ENCODE measurements around the gene CD9. TPM values are rescaled to one million over a fixed set of nuclear protein-coding genes. Genes with fewer than 3 reads are reported as not detected.
"Not testable (repeated sequence)": the region's sequence is repeated elsewhere in the genome, so short reads cannot be mapped to it uniquely, and the experiment has no call there.

Gene CD9
- total RNA-seq, 2 experiments from 2014 or later = 11.3 to 11.9 TPM

DNA sequence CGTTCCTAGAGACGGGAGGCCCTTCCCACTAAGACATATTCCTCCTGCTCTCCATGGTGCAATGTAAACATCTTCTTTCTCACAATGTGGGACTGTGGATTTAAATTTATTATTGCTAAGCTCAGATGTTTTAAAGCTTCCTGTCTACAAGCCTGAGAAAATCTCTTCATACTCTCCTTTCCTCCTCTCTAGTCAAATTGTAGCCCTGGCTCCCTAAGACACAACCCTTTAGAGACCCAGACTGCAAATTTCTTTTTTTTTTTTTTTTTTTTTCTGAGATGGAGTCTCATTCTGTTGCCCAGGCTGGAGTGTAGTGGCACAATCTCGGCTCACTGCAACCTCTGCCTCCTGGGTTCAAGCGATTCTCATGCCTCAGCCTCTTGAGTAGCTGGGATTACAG lies 9.2 kb downstream of the CD9 start:
- CTCF ChIA-PET = interaction anchor here (0.6 to 1.8 kb wide), 5 partner anchors 9 to 121 kb away, joined by 3 to 4 read pairs (median 4); no protein-coding TSS in a partner anchor
- POLR2A ChIA-PET = not testable (repeated sequence)

DNA sequence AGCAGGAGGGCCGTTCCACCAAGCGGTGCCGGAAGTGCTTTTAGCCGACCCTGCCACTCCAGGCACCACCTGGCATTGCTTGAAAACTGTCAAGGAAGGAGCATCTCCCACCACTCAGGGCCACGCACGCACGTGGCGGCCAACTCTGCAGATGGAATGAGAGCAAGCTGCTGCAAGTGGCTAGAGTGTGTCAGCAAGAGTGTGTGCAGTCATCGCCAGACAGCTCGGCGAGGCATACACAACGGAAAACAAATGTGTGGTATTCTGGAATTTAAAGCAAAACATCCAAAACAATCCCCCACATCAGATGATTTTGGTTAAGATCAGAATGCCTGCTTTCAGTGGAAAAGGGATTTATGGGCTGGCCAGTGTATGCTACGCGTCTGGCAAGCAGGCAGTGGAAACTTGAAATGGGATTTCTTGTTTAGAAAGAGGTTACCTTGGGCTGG lies 11.2 kb downstream of the CD9 start:
- POLR2A ChIA-PET = no interaction called here
- CTCF ChIA-PET = interaction anchor here (1.2 to 2.1 kb wide), 2 partner anchors 10 to 16 kb away, joined by 3 to 6 read pairs; no protein-coding TSS in a partner anchor

DNA sequence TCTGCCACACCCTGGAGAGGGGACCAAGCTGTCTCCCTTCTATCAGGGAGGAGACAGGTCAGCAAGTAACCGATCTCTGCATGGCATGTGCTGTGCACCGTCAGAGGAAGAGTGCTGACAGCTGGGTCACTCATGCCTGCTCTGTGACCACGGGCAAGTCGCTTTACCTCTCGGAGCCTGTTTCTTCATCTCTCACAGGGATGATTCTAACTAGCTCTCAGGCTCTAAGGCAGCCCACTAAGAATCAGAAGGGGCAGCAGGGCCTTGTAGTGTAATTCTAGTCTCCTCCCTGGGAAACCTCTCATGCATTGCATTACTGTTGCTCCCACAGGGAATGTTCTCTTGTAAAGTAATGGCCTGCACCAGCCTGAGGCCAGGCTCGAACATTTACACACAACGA lies 11.9 kb downstream of the CD9 start:
- CTCF ChIA-PET = interaction anchor here (2.1 kb wide), 1 partner anchor 16 kb away, joined by 6 read pairs; no protein-coding TSS in a partner anchor

DNA sequence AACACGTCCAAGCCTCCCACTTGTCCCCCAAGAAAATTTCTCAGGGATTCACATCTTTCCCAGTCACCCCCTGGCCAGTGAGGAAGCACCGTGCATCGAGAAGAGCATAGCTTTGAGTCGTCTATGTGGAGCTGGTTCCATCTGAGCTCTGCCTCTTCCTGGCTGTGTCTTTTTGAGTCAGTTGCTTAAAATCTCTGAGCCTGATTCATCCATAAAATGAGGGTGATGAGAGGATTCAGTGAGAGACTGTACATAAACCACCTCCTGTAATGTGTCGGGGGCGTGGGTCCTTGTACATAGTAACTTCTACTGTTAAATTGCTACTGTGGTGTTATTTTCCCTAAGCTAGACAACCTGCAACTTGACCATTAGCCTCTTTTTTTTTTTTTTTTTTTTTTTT lies 13.8 kb downstream of the CD9 start:
- POLR2A ChIA-PET = no interaction called here
- CTCF ChIA-PET = interaction anchor here (0.6 to 1.2 kb wide), 4 partner anchors 15 to 209 kb away, joined by 3 read pairs; no protein-coding TSS in a partner anchor

More for the DNA sequence above, 11.9 kb downstream of the CD9 start:
- POLR2A ChIA-PET = no interaction called here

DNA sequence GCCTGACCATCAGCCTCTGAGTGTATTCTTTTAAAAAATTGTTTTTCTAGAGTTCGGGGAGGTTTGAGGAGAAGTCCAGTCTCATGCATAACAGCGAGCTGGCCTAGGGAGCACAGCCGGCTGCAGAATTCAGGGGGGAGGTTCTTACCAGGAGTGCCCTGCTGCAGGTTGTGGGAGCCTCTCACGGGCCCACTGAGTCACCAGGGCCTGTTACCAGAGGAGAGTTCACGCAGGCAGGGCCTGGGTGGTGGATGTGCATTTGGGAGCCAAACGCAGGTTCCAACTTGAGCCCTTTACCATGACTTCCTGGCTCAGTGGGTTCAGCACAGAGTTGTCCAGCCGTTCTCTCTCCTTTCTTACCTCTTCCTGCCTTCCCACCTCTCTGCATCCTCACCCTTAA lies 14.4 kb downstream of the CD9 start:
- ChIA-PET CTCF (interaction anchor here (1.0 to 1.2 kb wide), 3 partner anchors 16 to 83 kb away, joined by 3 read pairs; no protein-coding TSS in a partner anchor), POLR2A (no interaction called here)

DNA sequence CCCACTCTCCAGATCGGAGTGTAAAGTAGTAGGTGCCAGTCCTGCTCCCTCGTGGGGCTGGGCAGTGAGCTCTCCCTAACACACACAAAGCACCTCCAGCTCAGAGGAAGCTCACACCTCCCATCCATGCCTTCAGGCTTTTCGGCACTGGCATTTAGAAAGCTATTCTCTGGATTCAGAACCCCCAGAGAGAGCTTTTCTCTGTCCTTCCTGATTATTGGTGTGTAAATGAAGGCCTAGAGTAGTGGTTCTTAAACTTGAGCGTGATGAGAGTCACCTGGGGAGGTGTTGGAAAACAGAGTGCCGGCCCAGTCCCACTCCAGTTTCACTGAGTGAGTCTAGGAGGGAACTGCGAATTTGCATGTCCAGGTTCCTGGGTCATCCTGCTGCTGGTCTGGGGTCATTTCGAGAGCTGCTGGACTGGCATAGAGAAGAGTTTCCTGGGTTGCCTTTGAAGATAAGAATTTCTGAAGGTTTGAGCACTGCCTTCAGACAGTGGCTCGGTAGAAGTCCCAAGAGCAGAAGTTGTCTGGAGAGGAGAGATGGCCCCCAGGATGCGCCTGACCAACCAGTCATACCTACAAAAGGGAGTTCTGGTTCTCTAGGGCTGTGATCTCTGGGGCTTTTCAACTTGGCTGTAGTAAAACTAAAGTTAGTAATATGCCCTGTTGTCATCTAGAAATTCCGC lies 15.1 kb downstream of the CD9 start:
- CTCF ChIA-PET = interaction anchor here (1.0 to 1.2 kb wide), 2 partner anchors 20 to 83 kb away, joined by 3 read pairs; no protein-coding TSS in a partner anchor
- POLR2A ChIA-PET = no interaction called here

DNA sequence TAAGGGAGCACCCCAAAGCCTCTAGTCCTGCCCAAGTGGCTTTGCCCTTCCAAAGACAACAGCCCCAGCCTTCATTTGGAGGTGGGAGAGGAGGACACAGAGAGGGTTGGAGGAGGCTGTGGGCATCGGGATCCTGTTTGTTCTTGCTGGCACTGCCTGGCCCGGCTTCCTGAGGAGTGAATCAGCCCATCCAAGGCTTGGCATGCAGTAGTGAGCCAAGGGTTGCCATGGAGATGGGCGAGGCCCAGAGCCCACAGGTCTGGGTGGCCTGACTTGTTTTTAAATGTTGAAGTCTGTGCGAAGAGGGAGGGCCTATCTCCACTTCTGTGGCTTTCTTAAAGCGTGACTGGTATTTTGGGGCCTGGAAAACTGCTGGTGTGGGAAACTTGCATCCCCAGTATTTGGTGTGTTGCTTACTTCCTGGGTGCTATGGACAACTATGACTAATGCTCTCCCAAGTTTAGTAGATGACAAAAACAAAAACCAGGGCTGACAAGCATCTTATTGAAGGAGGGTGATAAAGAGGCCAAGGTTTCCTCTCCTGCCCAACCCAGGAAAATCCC lies 15.8 kb downstream of the CD9 start:
- ChIA-PET CTCF (no interaction called here), POLR2A (no interaction called here)

DNA sequence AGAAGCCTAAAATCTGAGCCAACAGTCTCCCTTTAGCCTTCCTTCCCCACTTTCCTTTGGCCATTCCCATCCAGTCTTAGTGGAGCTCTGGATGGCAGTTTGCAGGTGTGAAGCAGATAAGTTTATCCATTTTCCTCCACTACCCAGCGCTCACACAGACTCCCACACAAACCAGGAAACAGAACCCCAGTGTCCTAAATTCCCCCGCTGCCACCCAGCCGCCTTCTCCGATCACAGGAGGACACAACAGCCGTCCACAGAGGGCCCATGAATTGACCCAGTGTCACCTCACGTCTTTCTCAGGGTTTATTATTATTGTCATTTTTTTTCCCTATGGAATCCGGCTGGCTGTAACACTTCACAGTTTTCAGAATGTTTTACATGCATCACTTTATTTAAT lies 16.4 kb downstream of the CD9 start:
- ChIA-PET CTCF (no interaction called here), POLR2A (no interaction called here)

DNA sequence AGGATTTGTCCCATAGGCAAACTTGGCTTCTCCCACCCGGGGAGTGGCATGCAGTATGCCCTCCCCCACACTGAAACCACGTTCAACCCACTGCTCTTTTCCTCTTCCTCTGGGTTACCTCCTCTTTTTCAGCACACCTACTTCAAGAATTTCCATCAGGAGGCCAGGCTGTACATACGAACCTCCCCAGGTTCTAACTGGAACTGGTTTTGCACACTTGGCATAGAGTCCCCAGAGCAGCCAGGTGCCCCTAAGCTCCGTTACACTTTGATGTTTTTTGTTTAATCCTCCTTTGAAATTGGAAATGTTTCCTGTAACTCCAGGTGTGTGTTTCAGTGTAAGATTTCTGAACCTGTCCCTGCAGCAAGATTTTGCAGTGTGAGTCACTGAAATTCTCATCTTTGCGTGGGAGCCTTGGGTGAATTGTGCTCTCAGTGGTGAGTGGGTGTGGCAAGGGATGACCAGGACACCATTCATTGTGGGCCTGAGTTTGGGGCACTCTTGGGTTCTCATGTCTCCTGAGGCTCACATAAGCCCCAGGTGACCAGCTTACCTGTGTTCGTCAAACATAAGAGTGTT lies 18.2 kb downstream of the CD9 start:
- POLR2A ChIA-PET = no interaction called here
- CTCF ChIA-PET = no interaction called here

DNA sequence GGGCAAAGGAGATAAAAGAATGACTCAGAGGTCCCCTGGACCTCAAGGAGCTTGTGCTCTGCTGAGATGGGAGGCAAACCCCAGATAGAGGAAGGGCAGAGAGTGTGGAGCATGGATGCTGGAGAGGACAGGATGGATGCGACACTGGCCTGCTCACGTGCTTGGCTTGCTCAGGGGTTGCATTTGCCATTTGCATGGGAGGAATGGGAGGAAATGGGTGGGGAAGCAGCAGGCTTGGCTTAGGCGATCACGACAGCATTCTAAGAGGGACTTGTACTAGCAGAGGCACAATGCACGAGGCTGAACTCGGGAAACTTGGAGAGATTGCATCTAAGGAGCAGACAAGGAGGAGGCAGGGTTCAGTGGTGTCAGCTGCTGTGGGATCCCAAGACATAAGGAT lies 19.8 kb downstream of the CD9 start:
- CTCF ChIA-PET = no interaction called here
- POLR2A ChIA-PET = no interaction called here

DNA sequence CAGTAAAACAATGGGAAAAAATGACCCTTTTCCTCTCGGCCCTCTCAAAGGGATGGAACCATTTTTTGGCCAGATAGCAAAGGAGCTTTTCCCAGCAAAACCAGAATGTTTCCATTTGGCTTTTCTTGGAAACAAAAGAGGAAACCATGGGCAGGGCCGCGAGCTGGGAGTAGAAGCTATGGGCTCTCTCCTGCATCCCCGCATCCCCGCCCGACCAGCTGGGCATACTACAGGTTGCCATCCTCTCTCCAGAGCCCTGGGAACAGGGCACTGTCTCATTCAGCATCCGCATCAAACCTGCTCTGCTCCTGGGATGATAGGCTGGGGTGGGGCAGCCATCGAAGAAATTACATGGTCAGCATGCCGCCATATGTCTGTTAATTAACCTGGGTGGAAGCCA lies 20.9 kb downstream of the CD9 start:
- POLR2A ChIA-PET = no interaction called here

DNA sequence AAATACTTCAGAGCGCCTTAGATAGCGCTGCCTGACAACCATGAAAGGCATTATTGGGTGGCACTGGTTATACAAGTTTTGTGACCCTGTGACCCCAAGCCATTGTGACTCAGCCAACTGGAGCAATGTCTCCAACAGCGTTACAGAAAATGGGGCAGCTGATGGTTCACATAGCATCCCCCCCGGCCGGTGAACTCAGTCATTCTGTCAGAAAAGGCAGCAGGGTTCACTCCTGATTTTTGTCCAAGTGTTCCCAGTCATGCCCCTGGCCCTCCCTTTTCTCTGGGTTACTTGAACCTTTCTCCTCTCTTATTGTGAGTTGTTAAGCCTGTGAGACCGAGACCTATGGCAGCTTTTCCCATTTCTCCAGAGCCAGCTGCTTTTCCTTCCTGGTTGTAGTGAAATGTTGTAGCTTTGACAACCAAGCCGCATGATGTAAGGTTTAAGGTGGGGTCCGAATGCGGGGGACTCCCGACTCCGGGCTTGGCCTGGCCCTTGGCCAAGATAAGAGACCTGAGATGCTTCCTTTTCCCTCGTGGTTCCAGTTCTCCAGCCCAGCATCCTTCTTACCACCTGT lies 22.0 kb downstream of the CD9 start:
- POLR2A ChIA-PET = no interaction called here
- CTCF ChIA-PET = interaction anchor here (0.6 to 1.9 kb wide), 4 partner anchors 9 to 212 kb away, joined by 3 to 5 read pairs (median 3); no protein-coding TSS in a partner anchor

More for the DNA sequence above, 20.9 kb downstream of the CD9 start:
- CTCF ChIA-PET = no interaction called here

DNA sequence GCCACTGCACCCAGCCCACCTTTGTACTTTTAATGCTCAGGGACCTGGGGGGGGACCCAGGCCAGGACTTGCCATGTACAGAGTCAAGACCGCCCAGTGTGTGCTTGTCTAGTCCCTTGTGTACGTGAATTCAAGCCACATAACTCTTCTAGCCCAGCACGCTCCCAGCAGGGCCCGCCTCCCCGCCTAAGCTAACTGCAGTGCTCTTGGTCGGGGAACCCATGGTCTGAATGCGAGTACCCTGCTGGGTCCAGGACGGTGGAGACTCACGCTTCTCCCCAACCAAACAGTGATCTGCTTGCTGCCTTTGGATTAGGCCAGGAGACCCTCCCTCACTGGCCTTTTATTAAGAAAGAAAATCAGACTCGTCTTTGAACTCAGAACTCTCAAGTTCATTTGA lies 23.3 kb downstream of the CD9 start:
- CTCF ChIA-PET = interaction anchor here (1.9 kb wide), 1 partner anchor 28 kb away, joined by 5 read pairs; no protein-coding TSS in a partner anchor

DNA sequence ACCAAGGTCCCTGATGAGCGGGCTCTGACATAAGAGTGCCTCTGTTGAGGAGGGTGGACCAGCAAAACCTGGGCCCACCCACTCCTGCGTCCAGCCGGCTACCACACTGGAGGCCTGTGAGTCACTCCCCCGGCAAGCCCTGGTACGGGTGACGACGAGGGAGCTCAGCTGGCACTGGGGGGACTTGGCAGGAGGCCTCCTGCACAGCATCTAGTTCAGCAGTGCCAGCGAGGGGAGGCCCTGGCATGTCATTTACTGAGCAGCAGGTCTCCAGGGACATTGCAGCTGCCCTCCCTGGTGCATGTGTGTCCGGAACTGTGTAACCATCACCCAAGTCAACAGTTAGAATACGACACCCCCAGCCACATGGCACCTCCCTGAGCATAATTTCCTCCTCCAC lies 24.4 kb downstream of the CD9 start:
- ChIA-PET CTCF (no interaction called here), POLR2A (no interaction called here)

More for the DNA sequence above, 23.3 kb downstream of the CD9 start:
- POLR2A ChIA-PET = no interaction called here

DNA sequence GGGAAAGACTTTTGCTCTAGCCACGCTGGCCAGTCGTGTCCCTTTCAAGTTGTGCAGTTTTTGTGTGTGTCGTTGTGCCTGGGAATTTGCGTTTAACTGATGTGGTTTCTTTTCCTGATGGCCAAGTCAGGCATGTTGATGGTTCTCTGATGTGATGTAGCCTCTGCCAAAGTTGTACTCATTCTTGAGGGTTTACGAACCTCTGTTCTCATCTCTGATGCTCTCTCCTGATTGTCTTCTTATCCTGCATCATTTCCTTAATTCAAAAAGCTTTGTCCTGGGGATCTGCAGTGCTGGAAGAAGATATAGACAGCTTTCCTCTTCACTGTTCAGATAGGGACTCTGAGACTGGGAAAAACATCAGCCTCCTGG lies 25.4 kb downstream of the CD9 start:
- ChIA-PET CTCF (no interaction called here), POLR2A (no interaction called here)

DNA sequence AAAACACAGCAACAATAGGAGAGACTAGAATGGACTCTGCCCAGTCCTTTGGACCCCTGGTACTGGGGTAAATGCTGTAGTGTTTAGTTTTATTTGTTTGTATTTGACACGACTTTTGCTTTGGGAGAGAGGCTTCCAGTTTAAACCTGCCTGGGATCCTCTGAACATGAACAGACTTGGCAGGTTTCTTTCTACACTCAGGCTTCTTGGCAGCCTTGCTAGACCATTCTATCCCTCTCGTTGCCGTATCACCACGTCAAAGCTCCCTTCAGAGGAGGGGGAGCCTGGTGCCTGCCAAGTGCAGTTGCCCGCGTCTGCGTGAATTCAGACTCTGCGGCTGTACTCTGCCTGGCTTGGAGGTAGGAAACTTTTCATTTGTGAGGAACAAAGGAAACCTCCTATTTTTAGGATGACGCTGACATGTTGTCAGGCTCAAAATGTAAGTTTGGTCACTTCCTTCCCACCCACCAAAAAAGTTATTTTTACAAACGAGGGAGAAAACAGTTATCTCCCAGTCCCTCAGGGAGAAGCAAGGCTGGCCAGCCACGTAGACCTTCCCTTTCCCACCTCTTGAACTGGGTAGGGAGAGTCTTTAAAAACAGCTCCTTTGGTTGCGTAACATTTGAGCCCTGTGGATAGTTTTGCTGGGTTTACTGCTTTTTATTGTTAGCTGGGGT lies 25.9 kb downstream of the CD9 start:
- CTCF ChIA-PET = no interaction called here

DNA sequence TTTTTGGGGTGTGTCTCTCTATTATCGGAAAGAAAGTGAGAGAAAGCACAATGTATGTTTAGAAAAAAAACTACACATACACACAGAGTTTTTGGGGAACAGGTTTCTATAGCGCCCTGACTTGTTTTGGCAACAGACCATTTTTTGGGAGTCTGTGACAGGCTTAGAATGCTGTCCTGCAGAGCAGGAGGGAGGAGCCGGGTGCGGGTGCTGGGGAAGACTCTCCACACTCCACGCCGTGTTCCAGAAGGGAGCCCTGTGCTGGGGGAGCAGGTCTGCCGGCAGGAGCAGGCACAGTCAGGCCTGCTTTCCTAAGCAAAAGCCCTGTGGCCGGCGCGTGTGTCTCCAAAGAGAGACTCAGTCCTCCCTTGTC lies 26.5 kb downstream of the CD9 start:
- CTCF ChIA-PET = no interaction called here
- POLR2A ChIA-PET = no interaction called here

More for the DNA sequence above, 25.9 kb downstream of the CD9 start:
- POLR2A ChIA-PET = no interaction called here

DNA sequence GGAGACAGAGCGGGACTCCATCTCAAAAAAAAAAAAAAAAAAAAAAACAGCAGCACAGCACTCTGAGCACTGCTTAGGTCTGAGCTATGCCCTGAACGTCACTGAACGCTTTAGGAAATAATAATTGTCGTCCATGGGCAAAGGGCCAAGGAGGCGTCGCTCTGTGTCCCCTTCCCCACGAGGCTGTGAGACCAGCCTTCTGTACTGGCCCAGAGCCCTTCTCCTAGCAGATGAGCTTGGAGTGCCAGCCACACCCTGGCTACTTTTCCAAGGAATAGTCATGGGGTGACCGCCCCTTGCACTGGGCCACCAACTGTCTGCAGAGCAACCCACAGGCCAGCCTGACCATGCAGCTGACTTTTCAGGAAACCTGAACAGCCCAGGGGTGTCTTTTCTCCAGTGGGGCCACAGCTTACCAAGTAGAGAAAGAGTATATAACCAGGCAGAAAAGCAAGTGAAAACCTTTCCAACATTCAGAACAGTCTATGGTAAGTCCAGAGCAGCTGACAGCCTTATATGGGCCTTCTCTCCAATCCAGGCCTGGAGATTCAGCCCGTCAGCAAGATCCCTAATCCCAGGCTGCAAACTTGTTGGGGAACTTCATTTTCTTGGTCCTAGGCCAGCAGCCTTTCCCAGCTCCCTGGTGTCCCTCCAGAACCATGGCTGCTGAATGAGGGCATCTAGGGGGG lies 28.5 kb downstream of the CD9 start:
- POLR2A ChIA-PET = interaction anchor here (1.3 kb wide), 1 partner anchor 33 kb away, joined by 3 read pairs; no protein-coding TSS in a partner anchor
- CTCF ChIA-PET = interaction anchor here (1.6 kb wide), 1 partner anchor 49 kb away, joined by 3 read pairs; no protein-coding TSS in a partner anchor

All from activated CD8-positive, alpha-beta memory T cell treated with anti-CD3 and anti-CD28 coated beads for 36 hours (primary cell).